Measurements from ENCODE around the gene ASXL1.

The ASXL1 gene

DNA sequence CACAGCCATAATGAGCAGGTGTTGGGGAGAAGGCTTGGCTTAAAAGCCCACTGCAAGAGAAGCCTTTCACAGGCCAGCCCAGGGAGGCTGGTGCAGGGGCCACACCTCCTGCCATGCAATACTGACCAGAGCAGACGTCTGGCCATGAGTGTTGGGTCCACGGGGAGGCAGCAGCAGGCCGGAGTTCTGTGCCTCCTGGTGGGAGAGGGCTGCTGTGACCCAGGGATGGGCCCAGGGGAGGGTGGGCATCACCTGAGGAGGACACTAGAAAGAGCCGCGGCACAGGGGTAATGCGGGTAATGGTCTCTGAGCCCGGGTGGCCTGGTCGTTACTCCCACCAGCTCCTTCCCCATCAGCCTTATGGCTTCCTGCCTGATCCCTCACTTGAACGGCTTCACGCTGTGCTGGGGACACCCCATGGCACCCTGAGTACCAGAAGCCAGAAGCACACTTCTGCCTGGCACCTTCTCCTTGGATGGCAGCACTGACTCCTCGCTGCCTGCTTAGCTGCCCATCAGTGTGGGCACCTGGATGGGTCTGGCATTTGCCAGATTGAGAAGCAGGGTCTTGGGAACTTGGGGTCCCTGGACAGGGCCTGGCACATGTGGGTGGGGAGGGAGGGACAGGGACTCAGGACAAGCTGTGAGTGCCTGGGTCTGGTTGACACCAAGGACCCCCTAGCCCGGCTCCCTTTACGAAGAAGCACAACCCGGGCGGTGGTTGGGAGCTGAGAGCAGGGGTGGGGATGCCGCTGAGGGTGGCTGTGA is 108.8 kb downstream of the ASXL1 start:
- no peak for DNase-seq (ENCODE audit: low spot score)

DNA sequence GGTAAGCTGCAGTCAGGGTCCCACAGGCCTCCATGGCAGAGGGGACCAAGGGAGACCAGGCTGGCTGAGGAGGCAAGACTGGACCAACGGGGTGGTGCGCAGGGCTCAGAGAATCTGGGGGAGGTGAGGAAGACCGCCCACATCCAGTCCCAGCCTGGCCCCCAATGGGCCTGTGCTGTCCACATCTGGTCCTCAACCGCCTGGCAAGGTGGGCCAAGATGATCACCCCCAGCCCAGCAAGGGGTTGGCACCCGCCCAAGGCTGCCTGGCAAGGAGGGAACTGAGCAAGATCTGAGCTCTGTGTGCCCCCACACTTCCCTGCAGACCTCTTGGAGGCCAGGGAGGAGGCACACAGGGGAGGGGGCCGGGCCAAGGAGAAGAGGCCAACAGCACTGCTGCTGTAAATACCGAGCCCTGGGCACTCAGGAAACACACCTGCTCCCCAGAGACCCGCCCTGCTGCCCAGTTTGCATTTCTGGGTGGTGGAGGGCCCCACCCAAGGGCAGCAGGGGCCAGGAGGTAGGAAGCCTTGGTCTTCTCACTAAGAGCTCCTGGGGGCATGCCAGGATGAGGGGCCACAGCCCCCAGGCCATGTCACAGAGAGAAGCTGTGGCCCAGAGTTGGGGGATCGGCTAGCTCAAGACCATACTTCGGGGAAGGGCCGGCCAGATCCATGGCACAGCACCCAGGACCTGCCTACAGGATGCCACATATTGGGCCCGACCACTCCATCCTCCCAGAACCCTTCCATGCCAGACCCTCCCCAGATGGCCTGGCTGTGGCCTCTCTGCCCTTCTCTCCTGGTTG is 109.6 kb downstream of the ASXL1 start:
- DNase-seq (ENCODE audit: low spot score), result no peak

DNA sequence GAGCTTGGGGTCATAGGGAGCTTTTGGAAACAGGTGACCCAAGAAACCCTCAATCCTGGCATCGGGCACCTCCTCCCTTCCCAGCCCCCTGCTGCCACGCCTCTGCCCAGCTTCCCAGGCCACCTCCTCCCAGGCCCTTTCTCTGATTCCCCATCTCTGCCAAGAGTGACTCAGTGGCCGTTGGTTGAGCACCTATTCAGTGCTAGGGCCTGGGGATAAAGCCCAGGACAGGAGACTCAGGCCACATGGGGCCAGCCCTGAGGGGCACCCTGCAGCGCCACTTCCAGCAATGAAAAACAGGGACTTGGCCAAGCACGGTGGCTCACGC is 110.1 kb downstream of the ASXL1 start:
- DNase-seq (ENCODE audit: low spot score), result no peak

DNA sequence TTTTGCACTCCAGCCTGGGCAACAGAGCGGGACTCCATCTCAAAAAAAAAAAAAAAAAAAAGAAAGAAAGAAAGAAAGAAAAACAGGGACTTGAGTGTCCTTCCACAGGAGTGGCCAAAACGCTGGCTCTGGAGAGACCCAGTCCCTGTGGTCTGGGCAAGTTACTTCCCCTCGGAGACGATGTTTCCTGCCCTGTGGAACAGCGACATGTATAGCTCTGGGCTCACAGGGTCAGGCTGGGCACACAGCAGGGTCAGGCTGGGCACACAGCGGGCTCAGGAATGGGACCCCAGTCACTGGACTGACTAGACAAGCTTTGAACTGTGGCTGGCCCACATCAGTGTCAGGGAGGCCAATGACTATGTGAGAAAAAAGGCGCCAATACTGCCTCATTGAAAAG is 110.7 kb downstream of the ASXL1 start:
- no peak for DNase-seq (ENCODE audit: low spot score)

DNA sequence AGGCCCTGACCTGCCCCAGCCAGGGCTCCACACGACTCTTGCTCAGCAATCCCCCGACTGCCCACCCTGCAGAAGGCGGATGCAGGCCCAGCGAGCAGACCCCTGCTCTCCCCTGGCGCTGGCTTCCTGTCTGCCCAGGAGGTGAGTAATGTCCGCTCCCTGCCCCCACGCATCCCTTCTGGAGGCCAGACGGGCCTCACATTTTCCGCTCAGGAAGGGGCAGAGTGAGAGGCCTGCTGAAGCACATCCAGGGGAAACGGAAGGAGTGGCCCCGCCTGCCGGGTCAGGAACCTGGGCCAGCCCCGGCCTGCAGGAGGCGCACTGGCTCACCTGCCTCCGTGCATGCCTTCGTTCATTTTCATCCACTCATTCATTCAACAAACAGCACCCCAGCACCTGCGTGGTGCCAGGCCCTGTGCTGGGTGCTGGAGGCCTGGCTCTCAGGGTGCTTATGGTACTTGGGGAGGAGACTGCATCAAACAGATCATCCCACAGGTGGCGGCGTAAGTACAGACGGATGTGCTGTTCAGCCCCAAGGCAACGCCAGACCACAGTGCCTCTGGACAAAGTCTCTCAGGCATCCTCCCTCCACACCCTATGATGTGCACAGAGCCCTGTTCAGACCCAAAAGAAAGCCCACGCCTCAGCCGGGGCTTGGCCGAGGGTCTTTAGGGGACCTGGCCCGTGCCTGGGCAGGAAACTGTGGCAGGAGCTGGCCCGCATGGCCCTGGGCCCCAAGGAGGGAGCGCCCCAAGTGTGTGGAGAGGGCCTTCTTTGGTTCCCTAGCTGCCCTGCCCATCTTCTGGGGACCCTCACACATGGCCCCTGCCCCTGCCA is 112.1 kb downstream of the ASXL1 start:
- peak; percentile 91 for DNase-seq (ENCODE audit: low spot score)

DNA sequence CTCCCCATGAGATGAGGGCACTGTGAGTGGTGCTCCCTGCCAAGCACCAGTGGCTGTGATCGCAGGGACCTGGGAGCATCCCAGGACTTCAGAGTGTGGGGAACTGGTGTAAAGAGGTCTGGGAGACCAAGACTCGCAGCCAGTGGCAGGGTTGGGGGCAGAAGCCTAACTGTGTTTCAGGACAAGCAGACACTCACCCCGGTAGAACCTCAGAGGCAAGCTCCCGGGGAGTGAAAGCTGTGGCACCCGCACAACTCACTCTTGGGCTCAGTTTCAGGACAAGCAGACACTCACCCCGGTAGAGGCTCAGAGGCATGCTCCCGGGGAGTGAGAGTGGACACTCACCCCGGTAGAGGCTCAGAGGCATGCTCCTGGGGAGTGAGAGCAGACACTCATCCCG is 112.8 kb downstream of the ASXL1 start:
- no peak for DNase-seq (ENCODE audit: low spot score)

DNA sequence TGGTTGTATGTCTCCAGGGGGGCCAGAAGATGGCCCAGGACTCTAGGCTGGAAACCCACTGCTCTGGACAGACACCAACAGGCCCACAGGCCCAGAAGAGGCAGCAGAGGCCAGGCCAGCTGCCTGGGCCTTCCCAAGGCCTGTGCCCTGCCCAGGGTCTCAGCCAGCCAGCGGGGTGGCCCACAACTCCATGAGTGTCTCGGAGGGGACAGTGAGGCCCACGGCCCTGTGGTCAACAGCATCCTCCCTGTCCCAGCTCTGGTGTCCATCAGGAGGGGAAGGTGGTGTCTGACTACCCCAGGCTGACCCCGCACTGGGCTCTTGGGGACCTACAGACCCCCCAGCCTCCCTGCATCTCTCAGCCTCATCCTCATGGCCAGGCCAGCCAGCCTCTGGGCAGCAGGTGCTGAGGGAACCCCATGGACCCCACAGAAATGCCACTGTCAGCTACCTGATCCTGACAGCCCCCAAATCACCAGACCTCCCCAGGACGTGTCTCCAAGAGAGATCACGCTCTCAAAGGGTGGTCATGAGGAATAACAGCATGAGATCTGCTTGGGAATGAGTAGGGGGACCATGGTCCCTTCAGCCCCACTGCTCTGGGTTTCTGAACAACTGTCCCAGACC is 114.6 kb downstream of the ASXL1 start:
- DNase-seq (ENCODE audit: low spot score), result peak; percentile 22

DNA sequence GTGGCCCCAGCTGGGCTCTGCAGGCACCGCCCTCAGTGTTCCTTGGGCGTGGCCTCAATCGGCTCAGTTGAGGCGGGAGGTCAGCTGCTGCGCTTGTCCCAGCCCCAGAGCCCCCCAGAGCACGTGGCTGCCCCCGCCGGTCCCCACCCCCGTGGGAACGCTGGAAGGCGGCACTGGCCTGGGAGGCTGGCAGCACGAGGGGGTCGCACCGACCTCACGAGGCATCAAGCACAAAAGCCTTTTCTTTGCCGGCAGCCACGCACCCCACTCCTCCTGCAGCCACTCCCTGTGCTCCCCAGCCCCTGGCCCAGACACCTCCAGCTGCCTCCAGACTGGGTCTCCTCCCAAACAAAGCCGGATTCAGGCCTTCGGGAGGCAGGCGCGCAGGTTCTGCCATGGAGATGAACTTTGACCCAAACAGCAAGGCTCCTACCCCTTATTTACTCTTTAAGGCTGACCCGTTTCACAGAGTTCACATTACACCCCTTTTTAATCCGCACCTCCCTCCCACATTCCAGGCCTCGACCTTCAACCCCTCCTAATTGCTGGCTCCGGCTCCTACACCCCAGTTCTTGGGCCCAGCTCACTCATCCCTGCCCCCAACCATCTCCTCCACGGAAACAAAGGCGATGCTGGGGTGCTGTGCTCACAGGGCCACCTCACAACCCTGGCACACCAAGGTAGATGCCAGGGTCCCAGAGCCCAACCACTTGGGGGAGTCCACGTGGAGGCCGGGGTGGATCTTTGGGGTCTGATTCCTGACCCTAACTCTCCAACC is 115.3 kb downstream of the ASXL1 start:
- DNase-seq (ENCODE audit: low spot score), result peak; percentile 95

DNA sequence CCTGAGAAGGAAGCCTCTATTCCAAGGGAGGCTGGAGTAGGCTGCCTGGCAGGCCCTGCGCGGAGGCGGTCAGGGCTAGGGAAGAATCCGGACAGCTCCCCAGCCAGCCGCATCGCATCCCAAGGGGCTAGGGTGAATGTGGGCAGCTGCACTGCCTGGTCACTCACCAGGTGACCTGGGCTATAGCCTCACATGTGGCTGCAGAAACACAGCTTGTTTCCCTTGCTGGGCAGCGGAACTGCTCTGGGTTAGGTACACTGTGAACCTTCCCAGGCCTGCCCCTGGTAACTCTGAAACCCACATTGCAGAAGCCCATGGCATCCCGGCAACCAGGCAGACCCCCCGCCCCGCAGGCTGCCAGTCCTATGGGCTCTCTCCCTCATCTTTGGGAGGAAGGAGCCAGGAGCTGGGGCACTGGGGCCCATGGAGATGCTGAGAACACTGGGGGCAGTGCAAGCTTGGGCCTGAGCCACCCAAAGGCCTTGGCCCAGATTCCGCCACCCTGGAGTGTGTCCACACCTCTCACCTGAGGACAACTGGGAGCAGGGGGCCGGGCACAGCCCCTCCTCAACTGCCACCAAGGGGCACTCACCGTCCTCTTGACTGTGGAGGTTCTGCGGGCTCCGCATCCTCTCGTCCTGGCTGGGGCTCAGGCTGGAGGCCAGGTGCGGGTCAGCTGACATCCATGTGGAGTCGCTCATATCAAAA is 116.0 kb downstream of the ASXL1 start:
- DNase-seq (ENCODE audit: low spot score), result peak; percentile 50

DNA sequence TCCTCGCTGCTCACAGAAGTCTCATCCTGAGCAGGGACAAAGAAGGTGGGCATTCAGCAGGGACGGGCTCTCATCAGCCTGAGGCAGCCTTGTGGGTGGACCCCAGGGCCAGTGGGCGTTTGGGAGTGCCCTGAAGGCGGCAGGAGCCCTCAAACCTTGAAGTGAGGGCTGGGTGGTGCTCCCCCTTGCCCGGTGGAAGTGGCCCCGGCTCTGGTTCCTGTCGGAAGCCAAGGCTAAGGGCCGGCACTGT is 116.5 kb downstream of the ASXL1 start:
- DNase-seq (ENCODE audit: low spot score), result no peak

DNA sequence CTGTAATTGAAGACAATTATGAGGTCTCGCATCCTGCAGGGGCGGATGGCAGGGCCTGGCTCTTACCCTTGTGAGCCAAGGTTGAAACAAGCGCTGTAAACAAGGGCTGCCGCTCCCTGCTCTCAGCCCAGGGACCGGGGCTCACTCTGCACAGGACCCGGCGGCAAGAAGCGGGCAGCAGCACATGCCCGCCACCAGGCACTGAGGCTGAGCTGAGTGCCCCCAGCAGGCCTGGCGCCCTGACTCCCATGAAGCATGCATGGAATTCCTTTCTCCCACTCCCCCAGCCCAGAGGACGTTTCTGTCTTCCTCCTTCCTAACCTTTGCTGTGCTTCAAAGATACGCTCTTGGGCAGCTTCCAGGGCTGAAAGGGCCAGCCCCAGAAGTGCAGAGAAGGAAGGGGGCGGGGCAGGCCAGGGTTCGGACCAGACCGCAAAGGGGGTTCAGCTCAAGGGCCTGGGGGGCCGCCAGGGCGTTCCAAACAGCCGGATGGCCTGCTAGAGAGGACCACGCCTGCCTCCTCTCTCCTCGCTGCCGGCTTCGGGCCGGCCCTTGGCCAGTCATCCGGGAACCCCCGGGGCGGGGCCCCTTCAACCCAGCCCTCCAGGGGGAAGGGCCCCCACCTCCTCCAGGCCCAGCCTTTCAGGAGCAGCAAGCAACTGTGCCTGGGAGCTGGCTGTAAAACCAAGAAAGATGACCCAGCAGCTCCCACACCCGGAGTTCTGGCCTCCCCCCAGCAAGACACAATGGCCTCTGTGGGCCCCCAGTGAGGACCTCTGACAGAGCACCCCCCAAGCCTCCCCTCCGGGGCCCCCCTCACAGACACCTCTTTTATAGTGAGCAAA is 117.1 kb downstream of the ASXL1 start:
- DNase-seq (ENCODE audit: low spot score), result peak; percentile 99

DNA sequence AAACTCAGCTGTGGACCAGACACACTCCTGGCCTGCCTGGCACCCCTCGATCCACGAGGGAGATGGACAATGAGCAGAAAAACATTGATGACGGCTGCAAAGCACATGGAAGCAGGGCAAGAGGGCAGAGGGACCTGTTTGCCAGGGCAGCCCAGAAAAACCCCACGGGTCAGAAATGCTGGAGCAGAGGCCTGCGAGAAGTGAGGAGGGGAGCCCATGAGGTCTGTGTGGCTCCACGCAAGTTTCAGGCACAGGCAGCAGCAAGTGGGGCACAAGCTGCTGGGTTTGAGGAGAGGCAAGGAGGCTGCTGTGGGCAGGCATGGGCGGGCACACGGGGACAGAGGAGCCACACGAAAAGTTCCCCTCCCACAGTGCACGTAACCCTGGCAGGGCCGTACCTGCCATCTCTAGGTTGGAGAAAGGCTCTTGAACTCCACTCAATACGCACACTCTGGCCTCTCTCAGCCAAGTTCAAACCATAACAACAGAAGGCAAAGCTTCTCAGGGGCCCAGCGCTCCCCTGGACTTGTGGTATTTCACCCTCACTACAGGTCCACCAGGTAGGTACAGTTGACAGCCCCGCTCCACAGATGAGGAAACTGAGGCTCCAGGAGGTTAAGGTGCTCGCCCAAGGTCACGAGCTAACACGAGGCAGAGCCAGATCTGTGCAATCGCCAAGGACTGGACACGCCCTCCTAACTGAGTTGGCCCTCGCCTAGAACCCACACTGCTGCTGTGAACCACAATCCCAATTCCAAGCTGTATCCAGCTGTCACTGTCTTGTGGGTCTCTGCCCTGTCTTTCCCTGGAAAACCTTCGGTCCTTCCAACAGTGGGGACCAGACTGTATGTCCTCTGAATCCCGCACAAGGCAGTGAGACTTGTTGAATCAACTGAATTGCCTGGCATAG is 118.8 kb downstream of the ASXL1 start:
- peak; percentile 20 for DNase-seq (ENCODE audit: low spot score)

DNA sequence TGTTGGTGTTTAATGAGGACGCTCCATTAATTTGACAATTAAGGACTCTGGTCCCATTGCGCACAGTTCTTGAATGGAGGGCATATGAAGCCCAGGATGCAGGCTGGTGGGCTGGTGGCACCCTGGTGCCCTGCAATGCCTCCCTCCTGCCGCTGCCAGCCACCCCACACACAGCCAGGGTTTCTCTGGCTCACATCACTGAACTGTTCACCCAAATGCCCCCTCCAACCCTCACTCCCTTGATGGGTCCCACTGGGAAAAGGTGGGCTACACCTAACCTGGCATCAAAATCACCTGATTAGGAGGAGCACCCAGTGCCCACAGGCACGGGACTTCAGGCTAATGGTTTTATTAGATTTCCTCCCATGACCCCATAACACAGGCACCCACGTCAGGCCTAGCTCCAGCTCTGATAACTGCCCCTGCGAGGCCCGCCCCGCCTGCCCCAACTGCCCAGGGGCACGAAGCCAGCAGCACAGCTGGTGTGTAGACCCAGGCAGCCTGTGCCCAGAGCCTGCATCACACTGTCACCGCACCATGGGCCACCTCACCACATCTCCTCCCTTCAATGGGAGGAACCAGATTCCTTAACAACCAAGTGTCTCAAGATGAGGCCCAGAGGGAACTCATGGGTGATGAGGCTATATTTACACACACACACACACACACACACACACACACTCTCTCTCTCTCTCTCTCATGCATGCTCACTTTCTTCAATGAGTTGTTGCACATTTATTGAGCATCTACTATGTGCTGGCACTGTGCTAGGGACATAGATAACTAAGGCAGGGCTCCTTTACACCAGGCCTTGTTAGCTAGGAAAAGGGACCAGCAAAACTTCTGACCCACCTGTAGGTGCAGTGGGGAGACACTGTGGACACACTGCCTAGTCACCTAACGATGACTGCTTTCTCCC is 119.7 kb downstream of the ASXL1 start:
- DNase-seq (ENCODE audit: low spot score), result no peak

DNA sequence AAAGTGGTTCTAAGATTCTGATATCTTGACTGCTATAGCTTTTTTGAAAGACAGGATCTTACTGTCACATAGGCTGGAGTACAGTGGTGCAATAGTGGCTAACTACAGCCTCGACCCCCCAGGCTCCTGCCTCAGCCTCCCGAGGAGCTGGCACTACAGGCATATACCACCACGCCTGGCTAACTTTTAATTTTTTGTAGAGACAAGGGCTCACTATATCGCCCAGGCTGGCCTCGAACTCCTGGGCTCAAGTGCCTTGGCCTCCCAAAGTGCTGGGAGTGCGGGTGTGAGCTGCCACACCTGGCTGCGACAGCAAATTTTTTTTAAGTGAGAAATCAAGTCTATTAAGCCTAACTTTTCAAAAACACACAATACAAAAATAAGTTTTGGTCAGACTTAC is 120.4 kb downstream of the ASXL1 start:
- DNase-seq (ENCODE audit: low spot score), result no peak

DNA sequence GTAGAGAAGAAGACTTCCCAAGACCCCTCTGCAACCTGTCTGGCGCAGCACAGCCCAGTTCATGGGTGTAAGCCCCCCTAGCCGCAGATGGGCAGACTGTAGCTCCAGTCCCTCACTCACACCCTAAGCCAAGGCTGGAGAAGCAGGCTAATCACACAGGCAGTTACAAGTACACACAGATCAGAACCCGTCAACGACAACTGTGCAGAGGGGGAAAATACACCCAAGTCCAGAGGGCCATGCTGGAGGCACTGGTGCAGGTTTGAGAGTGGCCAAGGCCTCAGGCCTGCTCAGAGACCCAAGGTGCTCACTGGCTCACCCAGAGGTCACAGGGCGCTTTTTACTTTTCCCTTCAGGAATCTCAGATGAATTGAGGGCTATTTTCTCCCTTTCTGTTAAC is 120.9 kb downstream of the ASXL1 start:
- DNase-seq (ENCODE audit: low spot score), result no peak

DNA sequence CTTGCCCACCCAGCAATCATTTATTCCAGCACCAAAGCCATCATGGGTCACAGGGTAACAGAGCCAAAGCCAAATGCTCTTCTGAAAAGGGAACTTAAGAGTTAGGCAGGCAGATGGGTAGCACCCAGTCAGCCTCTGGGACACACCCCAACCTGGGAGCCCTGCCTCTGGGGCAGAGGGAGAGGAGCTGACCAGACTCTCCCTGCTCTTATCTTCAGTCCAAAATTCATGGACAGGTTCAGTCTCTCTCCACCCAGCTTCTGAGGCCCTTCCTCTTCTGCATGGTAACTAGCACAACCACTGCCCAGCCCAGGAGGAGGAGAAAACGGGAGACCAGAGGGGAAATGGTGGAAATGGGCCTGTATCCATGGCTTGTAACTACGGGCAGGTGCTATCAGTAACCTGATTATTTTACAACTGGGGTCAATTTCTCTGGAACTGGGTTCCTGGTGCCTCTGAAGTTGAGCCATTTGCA is 121.6 kb downstream of the ASXL1 start:
- no peak for DNase-seq (ENCODE audit: low spot score)

DNA sequence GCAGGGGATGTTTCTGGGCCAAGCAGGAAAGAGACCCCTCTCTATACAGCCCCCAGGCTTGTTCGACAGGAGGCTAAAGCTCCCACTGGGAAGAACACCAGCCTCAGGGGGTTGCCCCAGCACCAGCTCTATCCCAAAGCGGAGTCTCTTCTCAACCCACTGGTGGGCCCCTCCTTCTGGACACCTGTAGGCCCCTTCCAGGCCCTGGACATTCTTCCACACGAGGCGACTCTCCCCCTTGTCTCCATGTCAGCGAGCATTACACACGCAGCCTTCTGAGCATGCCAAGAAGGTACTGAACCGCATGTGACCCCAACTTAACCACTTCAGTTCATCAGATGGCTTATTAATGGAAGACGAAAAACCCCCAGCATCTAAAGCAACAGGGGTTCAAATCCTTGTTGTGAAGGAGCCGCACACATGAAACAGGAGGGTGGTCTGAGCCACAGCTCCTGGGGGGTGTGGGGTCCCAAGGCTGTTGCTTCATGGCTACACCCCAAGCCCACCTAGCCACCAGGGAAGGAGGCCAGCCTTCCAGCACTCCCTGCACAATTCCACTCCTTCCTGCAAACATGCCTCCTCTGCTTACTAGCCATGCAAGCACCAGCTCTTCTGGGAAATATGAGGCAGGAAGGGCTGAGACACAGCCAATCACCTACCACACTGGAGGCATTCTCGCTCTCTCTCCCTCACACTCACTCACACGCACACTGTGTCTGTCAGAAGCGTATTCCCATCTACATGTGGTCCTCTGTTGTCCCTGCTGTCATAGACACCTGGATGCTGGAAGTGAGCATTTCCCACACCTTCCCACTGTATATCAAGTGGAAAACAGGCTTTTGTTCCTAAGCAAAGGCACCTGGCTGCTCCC is 122.5 kb downstream of the ASXL1 start:
- DNase-seq (ENCODE audit: low spot score), result no peak
